GM21423 (cell line): ENCODE data around the gene EEA1.
A peak's percentile ranks its signal among the peaks of the same experiment; 100 is the strongest.
"Not testable (repeated sequence)": the region's sequence is repeated elsewhere in the genome, so short reads cannot be mapped to it uniquely, and the experiment has no call there.

ENCODE experiments used
- ATAC-seq: cut with Tn5 transposase; IDR thresholded peaks from one replicate; pipeline ENCODE4 v1.9.1; 2021; ENCODE audit warnings: mild to moderate bottlenecking, moderate library complexity; ENCODE audit not compliant: unreplicated experiment

Gene EEA1

DNA sequence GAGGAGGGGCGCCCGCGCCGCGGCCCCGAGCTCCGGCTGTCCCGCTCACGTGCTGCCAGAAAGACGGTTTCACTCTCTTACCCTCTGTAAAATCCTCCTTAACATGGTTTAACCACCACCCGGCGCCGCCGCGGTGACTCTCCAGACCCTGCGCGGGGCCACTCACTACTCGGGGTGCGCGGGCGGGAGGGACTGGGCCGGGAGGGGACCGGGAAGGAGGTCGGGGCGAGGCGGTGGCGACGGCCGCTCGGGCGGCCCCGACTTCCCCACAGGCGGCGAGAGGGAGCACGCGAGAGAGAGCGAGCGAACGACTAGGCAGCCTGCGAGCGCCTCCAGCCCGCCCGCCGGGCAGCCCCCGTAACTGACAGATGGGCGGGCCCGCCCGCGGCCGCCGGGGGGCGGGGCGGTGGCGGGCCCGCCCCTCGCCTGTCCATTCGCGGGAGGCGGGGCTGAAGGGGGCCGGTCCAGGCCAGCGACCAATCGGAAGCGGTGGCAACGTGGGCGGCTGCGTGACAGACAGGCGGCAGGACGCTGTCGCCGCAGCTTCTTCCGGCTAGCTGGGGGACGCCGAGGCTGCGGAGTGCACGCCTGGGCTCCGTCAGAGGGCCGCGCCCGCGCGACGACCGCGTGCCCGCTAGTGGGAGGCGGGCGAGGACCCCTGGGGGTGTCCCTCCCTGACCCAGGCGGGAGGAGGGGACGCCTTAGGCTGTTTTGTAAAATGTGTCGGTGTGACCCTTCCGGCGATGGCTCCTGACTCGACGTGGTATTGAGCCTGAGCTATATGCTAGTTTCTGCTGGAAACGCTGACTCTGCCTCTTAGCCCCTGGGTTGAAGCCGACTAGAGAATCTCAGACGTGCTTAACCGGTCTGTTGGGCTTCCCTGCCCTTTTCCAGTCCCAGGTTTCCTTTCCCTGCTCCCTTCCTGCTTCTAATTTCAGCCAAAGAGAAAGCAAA, at the start of gene EEA1:
Gene EEA1 (minus strand): TSS at position 334 of the 954 bp plus-strand sequence. CDS start 229 bp downstream, at position 105.
- peak; percentile 89 for ATAC-seq

DNA sequence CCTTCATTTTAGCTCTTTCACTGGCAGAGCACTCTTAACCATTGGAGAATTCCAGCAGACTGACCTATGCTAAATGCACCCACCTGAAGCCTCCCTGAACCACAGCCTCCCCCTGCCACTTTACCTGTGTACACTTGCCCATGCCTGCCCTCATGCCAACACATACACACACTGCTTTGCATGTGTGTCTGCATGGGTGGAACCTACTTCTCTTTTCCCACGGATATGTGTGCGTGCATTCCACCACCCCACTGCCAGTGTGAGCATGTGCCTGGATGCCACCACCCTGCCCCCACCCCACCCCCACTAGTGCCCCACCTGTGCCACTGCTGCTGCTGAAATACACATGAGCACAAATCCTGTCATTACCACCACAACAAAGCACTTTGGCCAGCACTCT, 49.5 kb upstream of the EEA1 start:
- ATAC-seq, result no peak

DNA sequence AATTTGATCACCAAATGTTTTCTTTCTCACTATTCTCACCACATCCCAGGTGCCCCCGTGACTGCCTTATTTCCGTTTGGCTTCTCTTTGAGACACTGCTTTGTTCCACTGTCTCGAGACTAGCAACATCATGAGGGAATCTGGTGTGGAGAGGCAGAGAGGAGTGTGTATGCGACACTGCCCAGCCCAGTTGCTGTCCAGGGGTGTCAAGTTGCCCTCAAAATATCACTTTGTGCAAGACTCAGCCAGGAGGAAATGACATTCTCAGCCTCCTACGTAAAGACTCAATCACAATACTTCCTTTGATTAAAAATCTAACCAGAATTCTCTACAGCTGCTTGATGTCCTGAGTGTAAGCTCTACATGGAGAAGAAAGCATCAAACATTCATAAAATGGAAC, 48.2 kb upstream of the EEA1 start:
- ATAC-seq, result no peak

DNA sequence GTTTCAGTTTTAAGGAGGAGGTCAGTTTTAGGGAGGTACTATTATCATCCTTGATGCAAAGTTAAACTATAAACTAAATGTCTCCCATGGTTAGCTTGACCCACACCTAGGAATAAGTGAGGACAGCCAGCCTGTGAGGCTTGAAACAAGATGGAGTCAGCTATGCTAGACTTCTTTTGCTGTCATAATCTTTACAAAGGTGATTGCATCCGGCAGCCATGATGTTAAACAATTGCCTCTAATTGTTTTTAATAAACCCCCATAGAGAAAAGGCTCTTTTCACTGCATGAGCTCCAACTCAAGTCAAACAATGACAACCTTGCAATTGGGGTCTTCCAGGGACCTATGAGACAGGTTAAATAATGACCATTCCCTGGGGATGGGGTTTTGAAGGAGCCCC, 45.7 kb upstream of the EEA1 start:
- ATAC-seq, result no peak

DNA sequence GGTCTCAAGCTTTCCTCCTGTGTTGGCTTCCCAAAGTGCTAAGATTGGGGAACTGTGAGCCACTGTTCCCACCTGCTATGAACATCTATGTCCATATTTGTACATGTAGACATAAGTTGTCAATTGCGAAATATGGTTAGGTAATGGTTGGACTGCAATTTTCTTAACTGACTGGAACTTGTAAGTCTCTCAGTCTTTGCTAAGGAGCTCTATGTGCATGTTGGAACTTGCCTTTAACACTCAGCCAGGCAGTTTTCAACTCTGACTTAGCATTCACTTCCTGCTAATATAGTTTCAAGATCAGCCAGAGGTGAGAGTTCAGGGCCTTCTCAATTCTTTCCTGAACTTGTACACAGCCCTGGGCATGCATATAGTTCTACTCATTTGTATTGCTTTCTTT, 44.5 kb upstream of the EEA1 start:
- ATAC-seq, result no peak

DNA sequence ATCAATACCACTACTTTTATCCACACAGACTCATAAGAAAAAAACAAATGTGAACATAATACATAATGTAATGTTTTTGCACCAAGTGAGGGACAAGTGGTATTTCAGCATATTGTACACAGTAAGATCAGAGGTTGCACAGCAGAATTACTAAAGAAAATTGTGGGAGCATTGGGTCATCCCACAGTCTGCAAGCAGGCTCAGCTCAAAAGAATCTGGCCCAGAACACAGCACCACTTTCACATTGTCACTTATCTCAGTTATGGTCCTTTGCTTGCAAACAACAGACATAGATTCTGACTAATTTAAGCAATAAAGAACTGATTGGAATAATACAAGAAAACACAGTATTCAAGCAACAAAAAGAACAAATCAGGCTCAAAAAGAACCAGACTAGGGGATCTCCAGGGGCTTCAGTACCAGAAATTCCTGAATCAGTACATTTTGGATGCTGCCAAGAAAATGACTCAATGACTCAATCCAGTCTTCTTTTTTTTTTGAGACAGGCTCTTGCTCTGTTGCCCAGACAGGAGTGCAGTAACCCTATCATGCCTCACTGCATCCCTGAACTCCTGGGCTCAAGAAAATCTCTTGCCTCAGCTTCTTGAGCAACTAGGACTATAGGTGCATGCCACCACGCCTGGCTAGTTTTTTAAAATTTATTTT, 42.9 kb upstream of the EEA1 start:
- no peak for ATAC-seq

DNA sequence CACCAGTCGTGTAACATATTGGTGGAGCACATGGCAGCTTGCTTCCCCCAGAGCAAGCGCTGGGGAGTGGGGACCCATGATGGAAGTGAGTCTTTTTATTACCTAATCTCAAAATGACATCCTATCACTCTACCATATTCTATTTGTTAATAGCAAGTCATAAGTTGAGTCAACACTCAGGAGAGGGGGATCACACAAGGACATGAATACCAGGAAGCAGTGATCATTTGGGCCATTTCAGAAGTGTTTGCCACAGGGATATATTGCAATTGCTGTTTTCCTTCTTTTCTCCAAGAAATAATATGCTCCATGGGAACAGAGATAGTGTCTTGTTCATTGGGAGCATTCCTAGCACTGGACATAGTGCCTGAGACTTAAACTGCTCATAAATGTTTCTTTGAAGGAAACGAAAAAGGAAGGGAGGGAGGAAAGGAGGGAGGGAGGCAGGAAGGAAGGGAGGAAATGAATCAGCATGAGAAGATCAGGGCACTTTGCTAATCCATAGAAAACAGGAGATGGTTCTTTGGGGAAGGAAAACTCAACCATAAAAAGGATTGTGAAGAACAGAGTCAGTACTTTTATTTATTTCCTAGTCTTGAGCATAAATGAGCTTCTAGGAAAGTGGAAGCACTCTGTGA, 39.2 kb upstream of the EEA1 start:
- no peak for ATAC-seq

DNA sequence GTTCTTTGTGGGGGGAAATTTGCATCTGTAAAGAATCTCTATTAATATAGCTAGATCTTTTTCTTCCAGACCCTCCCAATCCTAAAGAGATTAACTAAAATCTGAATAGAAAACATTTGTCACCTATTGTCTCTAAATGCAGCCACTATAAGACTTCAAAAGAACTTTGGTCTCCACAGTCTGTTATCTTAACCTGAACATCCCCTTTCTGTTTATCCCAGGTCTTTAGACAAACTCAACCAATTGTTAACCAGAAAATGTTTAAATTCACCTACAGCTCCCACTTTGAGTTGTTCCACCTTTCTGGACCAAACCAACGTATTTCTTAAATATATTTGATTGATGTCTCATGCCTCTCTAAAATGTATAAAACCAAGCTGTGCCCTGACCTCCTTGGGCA, 35.3 kb upstream of the EEA1 start:
- not testable (repeated sequence) for ATAC-seq

DNA sequence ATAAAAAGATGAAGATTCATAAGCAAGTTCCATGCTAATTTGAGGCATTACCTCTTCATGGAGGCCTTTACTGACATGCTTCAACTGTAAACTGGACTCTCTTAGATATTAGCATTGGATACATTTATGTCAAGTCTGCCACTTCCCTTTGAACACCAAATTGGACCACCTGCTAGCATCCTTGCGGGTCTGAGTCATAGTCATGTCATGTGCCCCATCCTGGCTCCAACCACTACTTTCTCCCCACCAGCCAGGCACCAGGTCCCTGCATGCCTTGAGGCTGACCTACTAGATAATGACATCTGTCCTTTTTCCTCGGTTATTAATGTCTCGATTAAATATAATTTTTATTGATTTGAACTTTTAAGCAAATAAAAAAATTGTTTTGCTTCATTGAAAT, 32.9 kb upstream of the EEA1 start:
- ATAC-seq, result no peak

DNA sequence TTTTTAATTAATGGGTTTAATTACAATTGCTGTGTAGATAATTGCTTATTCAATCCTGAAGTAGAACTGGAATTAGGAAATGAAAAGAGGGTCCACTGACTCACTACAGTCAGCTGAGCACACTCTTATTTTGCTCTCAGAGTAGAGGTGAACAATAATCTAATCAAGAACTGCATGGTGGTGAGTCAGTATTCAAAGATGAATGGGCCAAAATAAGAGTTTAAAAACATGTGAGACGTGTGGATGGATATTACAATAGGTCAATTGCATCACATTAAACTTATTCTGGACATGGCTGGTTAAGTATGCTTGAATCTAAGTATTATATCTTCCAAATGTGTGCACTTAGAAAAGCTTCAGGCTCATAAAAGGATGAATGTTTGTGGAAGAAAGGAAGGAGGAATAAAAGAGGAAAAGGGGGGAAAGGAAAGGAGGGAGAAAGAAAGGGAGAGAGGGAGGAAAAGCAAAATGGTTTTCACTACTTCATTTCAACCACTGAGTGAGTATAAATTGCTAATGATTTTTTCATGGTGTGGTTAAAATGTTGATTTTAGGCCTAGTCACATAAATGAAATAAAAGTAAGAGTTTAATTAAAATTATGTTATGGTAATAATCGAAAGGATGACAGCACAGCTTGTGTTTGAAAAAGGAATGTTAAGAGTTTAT, 27.0 kb upstream of the EEA1 start:
- no peak for ATAC-seq

DNA sequence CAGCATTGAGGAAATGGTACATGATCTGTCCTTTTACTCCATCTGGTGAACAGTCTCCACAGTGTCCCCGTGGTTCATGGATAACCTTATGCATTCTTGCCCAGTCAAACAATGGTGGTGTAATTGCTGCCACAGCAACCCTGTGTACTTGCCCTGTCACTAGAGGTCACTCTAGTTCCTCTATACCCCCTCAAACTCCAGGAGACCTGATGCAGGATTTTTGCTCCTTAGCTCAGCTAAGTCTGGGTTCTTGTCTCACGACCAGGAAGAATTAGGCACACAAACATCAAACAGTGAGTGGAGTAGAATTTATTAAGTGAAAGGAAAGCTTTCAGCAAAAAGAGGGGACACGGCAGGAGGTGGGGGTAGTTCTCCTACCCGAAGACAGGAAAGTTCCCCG, 24.7 kb upstream of the EEA1 start:
- ATAC-seq, result no peak

DNA sequence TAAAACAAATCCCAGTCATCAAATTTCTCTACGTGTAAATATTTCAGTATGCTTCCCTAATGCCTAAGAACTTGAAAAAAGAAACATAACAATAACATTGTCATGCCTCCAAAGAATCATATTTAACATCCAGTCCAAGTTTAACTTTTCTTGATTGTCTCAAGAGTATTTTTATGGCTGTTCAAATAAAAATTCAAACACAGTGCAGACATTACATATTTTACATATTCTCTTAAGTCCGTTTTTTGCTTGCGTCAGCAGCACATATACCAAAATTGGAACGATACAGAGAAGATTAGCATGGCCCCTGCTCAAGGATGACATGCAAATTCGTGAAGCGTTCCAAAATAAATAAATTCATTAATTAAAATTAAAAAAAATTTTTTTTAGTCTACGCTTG, 23.3 kb upstream of the EEA1 start:
- no peak for ATAC-seq

DNA sequence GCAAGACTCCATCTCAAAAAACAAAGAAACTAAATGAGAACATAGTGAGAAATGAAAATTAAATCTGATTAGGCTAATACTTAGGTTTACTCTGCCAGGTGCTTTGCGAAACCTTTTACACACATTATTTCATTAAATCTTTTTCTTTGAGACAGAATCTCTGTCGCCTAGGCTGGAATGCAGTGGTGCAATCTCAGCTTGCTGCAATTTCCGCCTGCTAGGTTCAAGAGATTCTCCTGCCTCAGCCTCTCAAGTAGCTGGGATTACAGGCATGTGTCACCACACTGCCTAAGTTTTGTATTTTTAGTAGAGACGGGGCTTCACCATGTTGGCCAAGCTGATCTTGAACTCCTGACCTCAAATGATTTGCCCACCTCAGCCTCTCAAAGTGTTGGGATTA, 21.9 kb upstream of the EEA1 start:
- no peak for ATAC-seq

DNA sequence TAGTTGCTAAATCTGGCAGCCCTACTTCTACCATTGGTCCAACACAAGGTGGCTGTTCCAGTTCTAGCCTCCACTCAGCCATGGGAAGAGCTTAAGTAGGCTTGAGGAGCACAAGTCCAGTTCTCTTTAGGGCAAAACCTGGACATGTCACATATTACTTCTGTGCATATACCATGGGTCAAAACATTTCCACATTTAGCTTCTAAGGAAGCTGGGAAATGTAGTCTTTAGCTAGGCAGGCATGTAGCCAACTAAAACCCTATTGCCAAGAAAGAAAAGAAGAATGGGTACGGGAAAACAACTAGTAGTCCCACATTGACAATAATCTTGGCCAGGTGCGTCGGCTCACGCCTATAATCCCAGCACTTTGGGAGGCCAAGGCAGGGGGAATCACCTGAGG, 20.9 kb upstream of the EEA1 start:
- ATAC-seq, result no peak

DNA sequence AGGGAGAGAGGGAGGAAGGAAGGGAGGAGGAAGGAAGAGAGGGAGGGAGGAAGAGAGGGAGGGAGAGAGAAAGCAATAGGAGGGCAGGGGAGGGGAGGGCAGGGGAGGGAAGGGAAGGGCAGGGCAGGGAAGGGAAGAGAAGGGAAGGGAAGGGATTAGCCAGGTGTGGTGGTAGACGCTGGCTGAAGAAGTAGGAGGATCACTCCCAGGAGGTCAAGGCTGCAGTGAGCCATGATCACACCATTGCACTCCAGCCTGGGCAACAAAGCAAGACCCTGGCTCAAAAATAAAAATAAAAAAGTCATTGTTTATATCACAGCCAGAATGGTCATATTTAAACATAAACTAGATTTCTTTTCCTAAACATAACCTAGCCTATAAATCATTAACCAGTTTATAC, 20.4 kb upstream of the EEA1 start:
- no peak for ATAC-seq

DNA sequence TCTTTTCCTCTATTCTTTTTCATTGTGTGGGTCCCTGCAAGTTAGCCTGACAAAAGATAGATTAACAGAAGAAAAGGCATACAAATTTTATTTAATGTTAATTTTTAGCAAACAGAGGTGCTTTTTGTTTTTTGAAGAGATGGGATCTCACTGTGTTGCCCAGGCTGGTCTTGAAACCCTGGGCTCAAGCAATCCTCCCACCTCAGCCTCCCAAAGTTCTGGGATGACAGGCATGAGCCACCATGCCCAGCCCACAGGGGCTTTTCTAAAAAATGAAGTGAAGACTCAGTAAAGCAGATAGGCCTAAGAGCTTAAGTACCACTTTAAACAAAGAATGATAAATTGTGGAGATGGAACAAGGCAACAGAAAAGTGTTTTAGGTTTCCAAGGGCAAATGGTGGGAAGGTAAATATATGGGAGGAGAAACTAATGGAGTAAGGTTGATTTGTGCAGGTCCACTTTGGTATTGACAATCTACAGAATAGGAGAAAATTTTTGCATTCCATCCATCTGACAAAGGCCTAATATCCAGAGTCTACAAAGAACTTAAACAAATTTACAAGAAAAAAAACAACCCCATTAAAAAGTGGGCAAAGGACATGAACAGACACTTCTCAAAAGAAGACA, 18.6 kb upstream of the EEA1 start:
- no peak for ATAC-seq

DNA sequence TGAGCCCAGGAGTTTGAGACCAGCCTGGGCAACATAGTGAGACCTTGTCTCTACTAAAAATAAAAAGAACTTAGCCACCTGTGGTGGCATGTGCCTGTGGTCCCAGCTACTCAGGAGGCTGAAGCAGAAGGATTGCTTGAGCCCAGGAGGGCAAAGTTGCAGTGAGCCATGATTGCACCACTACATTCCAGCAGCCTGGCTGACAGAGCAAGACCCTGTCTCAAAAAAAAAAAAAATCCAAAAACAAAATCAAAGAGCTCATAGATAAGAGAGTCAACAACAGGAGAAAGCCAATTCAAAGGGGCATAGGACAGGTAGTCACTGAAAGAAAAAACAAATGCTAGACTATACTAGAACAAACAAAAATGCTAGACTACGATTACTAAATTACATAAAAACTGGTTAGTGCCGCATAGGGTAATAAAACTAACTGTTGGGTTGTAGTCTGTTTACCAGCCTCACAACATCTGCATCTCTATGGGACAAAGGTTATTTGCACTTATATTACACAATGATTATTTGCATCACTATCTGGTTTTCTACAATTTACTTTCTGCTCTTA, 16.6 kb upstream of the EEA1 start:
- ATAC-seq, result no peak

DNA sequence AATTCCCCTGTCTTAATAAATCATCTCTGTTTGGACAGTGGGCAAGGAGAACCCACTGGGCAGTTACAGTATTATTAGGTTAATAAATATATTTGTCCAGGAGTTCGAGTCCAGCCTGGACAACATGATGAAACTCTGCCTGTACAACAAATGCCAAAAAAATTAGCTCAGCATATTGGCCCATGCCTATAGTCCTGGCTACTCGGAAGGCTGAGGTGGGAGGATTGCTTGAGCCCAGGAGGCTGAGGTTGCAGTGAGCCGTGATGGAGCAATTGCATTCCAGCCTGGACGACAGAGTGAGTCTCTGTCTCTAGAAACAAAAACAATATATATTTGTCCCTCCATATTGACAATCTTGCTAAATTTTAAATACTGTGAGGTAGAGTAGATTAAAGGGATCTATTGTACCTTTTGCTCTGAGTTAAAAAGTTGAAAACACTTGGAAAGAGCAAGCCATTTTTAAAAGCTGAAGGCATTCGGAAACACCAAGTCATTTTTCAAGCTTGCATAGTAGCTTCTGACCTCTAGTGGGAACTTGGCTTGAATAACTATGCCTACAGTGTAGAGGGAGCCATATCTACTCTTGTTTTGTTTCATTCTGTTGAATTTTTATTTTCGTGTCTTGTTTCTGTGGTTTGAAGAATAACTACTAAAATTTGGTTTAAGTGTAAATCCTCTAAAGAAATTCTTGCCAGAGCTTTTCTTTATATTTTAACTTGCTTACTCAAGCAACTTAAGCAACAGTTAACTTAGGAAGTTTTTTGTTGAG, 14.6 kb upstream of the EEA1 start:
- no peak for ATAC-seq

DNA sequence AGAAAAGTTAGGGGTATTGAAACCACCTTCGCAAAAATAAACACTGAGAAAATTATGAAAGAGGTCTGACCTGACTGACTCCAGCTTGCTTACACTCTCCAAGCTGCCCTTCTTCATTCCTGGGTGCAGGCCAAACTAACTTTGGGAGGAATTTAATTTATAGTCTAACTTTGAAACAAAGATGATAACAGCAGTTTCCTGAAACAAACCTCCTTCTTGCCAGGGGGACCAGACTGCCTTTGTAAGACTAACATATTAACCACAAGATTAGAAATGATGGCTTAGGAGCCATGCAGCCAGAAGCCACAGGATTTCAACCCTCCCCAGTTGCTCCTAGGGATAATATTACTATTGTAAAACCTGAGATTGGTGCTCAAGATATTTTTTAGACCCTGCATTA, 13.8 kb upstream of the EEA1 start:
- ATAC-seq, result no peak

DNA sequence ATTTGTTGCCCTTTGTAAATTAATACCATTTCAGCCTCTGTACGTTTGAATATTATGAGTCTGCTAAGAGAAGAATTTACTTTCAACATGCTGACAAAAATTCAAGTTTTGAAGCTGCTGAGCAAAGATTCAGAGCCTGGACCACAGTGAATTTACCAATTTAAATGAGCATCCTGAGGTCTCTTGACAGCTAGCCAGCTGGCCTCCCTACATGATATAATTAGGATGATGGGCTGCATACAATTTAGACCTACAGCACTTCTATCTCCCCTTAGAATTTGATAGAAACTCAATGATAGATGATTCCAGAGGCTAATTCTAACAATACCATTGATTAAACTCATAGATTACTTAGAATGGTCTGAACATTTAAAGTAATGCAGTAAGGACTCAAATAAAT, 10.0 kb upstream of the EEA1 start:
- ATAC-seq, result no peak
